HG03342 (cell line): ENCODE results near the gene CARD19.

Experiments used
- ATAC-seq: cut with Tn5 transposase; IDR thresholded peaks from one replicate; pipeline ENCODE4 v1.9.1; 2021; ENCODE audit warnings: mild to moderate bottlenecking, moderate library complexity; ENCODE audit not compliant: unreplicated experiment

CARD19 gene

GRCh38 chr9:93061791-93062763 lies 33.9 kb upstream of the CARD19 start:
- ATAC-seq = peak; percentile 31

GRCh38 chr9:93064392-93065134 lies 31.5 kb upstream of the CARD19 start:
- ATAC-seq = peak; percentile 92

DNA sequence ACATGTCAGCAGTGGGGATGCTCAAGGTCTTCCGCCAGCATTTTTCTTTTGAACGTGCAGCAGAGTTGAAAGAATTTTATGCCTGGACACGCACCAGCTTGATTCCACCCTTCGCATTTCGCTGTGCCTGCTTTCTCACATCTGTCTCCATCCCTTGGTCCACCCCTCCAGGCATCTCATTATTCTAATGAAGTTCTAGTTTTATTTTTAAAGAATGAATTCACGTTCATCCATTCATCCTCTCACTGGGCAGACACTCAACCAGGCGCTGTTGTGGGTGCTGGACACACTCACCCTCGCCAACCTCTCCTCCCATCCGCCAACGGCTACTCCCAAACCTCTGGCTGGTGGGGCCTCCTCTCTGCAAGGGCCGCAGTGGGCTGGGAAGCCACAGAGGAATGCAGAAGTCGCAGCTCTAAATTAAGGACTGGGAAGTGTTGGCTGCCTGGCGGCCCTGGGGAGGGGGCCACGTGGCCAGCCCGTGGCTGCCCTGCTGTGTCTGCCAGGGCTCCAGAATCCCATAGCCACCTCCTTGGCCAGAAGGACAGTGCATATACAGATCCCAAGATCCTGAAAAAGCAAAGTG lies 30.8 kb upstream of the CARD19 start:
- no peak for ATAC-seq

DNA sequence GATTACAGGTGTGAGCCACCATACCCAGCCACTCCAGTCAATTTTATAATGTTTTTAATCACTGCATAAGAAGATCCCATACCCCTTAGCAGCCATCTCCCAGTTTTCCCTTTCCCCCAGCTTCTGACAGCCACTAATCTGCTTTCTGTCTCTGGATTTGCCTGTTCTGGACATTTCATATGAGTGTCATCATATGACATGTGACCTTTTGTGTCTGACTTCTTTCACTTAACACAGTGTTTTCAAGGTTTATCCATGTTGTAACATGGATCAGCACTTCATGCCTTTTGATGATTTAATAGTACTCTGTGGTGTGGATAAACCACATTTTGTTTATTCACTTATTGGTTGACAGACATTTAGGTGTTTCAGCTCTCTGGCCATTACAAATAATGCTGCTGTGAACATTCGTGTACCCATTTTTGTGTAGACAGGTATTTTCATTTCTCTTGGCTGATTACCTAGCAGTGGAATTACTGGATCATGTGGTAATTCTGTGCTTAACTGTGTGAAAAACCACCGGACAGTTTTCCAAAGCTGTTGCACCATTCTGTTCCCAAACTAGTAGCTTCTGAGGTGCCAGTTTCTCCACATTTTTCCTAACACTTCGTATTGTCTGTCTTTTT lies 28.9 kb upstream of the CARD19 start:
- ATAC-seq = no peak

DNA sequence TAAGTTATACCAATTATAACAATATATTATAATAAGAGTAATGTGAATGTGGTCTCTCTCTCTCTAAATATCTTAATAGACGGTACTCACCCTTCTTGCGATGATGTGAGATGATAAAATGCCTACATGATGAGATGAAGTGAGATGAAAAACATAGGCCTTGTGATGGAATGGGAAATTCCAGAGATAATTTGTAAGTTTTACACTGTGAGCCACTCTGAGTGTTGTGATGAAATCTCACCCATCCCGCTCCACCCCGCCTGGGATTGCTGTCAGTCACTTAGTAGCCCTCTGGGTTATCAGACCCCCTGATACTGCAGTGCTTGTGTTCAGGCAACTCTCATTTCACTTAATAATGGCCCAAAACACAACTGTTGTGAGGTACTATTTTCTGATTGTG lies 27.1 kb upstream of the CARD19 start:
- ATAC-seq = no peak

DNA sequence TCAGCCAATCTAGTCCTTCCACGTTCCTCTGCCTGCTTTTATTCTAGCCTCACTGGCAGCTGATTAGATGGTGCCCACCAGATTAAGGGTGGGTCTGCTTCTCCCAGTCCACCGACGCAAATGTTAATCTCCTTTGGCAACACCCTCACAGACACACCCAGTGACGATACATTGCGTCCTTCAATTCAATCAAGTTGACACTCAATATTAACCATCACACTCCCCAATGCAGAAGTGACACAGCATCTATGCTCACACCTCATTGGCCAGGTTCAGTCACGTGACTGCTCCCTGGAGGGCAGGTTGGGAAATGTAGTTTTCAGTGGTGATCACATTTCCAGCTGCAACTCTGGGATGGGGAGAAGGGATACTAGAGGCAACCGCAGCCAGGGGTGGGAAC lies 24.6 kb upstream of the CARD19 start:
- no peak for ATAC-seq

- no peak for ATAC-seq
Measured at GRCh38 chr9:93072383-93072795, 23.6 kb upstream of the CARD19 start.

DNA sequence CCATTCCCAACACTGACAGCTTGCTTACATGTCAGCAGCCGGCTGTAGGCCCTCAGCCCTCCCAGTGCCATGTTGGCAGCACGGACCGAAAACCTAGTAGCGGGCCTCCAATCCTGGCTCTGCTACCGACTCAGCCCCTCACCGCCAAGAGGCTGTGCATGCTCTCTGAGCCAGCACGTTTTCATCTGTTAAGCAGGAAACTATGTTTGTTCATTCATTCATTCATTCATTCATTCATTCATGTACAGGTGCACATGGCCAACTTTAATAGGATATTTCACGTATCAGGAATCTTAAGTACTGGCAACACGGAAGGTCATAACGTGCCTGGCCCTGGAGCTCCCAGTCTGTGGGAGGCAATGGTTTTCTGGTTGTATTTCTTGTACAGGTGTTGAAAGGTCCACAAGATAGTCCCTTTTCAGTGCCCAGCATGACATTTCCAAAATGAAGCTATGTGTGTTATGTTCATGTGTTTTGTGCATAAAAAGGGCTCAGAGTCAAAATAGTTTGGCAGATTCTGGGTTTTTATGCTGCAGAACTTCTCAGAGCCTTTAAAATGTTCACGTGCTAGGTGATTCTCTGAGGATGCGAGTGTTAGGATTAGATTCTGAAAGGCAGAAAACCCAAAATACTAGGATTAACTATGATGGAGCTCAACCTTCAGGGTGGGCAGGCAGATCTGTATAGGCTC lies 19.8 kb upstream of the CARD19 start:
- ATAC-seq = no peak

GRCh38 chr9:93076792-93077128 lies 19.3 kb upstream of the CARD19 start:
- no peak for ATAC-seq

DNA sequence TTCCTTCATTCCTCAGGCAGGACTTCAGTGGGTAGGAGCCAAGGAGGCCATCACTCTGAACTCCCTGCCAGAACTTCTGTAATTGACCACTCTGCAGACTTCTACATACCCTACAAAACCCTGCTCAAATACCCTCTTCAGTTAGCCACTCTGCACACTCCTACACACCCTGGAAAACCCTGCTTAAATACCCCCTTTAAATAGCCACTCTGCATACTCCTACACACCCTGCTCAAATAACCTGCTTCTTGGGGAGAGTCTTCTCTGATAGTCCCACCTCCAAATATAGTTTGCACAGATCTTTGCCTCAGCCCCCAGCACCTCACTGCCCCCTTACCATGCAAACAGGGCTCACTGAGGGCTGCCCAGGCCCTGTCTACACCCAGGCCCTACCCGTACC lies 18.6 kb upstream of the CARD19 start:
- ATAC-seq = no peak

- ATAC-seq = no peak
Measured at GRCh38 chr9:93077811-93078210, 18.2 kb upstream of the CARD19 start.

GRCh38 chr9:93079371-93079770 lies 16.6 kb upstream of the CARD19 start:
- no peak for ATAC-seq

- no peak for ATAC-seq
Measured at GRCh38 chr9:93080406-93080805, 15.6 kb upstream of the CARD19 start.

DNA sequence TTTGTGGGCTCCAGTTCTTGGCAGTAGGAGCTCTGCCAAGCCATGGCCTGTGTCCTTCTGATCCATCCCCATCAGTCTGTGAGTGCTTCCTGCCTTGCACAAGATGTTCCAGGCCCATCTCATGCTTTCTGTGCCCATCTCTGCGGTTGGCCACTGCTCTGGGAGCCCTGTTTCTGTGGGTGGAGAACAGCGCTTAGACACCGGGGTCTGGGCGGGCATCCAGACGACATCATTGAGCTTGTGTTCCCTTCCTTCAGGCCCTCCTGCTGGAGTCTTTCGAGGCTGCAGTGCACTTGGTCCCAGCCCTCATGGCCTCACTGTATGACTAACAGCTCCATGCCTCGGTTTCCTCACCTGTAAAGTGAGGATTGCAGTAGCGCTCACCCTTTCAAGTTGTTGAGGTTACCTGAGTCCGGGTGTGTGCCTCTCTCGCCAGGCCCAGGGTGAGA lies 14.9 kb upstream of the CARD19 start:
- ATAC-seq = no peak

DNA sequence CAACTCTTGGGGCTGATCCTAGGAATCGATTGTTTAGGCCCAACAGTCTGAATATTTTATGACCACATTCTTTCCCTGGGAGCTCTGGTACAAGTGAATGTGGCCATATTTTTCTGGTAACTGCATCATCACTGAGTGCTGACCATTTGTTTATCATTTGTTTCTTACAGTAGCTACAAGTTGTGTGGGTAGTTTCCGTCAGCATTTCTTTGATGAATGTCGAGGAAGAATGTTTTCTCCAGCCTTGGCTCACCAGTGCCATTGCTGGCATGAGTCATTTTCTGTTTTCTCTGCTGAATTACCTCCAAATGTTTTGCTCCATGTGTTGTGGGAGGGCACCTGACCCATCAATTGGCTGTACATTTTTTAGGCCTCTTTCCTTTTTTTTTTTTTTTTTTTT lies 14.1 kb upstream of the CARD19 start:
- no peak for ATAC-seq

- ATAC-seq = no peak
Measured at GRCh38 chr9:93082841-93083411, 13.1 kb upstream of the CARD19 start.

- ATAC-seq = no peak
Measured at GRCh38 chr9:93083592-93084470, 12.2 kb upstream of the CARD19 start.

DNA sequence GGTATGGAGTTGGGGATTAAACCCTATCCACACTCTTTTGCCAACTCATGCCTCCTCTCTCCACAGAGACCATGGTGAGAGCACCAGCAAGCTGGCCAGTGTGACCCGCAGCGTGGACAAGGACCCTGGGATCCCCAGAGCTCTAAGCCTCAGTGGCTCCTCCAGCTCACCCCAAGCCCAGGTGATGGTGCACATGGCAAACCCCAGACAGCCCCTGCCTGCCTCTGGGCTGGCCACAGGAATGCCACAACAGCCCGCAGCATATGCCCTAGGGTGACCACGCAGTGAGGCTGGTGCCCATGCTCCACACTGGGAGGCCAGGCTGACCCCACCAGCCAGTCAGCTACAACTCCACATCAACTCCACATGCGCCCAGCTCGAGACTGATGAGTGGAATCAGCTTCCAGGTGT lies 11.5 kb upstream of the CARD19 start:
- no peak for ATAC-seq

DNA sequence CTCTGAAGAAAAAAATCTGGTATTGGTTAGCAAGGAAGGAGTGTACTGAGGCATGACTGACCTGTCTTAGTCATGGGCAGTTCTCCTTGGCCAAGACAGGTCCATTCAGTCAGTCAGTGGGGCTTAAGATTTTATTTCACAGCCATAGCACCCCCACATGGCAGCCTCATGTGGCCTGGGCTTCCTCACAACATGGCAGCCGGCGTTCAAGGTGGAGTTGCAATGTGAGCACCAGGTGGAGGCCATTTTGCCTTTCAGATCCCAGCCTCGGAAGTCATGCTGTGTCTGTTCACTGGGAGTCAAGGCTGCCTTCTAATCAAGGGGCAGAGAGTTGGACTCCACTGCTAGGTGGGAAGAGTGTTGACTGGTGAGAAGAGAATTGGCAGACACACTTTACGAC lies 10.3 kb upstream of the CARD19 start:
- ATAC-seq = no peak
